Neuronal stem cell (in vitro differentiated cells): ENCODE measurements around the gene STARD13.

Source experiments
- DNase-seq: peaks from one replicate; pipeline ENCODE4 v3.0.0-alpha.2; 2013; ENCODE audit warnings: low spot score
- H2AFZ ChIP-seq: one replicate; pipeline ENCODE4 v1.6.1; 2013; ENCODE audit warnings: mild to moderate bottlenecking, low read length, inconsistent platforms
- H2AK5ac ChIP-seq: 2 replicates; pipeline ENCODE4 v1.6.1; 2013; ENCODE audit warnings: low read depth, mild to moderate bottlenecking, inconsistent platforms, low read length, moderate library complexity, mixed read lengths
- H2BK120ac ChIP-seq: 2 replicates; pipeline ENCODE4 v1.6.1; 2013; ENCODE audit warnings: low read depth, mild to moderate bottlenecking, inconsistent platforms, low read length, moderate library complexity, mixed read lengths
- H2BK12ac ChIP-seq: one replicate; pipeline ENCODE4 v1.6.1; 2013; ENCODE audit warnings: low read length, inconsistent platforms
- H2BK15ac ChIP-seq: 2 replicates; pipeline ENCODE4 v1.6.1; 2013; ENCODE audit warnings: mild to moderate bottlenecking, low read length, inconsistent platforms, mixed read lengths
- H2BK5ac ChIP-seq: one replicate; pipeline ENCODE4 v1.6.1; 2013; ENCODE audit warnings: inconsistent platforms, mild to moderate bottlenecking, low read length, moderate library complexity
- H3K14ac ChIP-seq: one replicate; pipeline ENCODE4 v1.6.1; 2013; ENCODE audit warnings: low read length, inconsistent platforms
- H3K18ac ChIP-seq: 2 replicates; pipeline ENCODE4 v1.6.1; 2013; ENCODE audit warnings: low read length, inconsistent platforms
- H3K23ac ChIP-seq: 2 replicates; pipeline ENCODE4 v1.6.1; 2013; ENCODE audit warnings: low read depth, mild to moderate bottlenecking, mixed read lengths, low read length, inconsistent platforms; ENCODE audit not compliant: poor library complexity
- H3K27ac ChIP-seq: replicated peaks from 3 replicates; pipeline ENCODE4 v1.5.1; 2013; ENCODE audit warnings: low read length, inconsistent platforms
- H3K27me3 ChIP-seq, 3 experiments: 2 replicates each; pipeline ENCODE4 v1.6.1; 2013; ENCODE audit warnings: low read length in 3 of 3, mild to moderate bottlenecking in 2 of 3, inconsistent platforms in 1 of 3, low read depth in 1 of 3, mixed read lengths in 1 of 3, moderate library complexity in 1 of 3; ENCODE audit not compliant: control insufficient read depth in 3 of 3, insufficient read depth in 3 of 3
- H3K36me3 ChIP-seq, 2 donors: replicated peaks in 1 of 2; 2 replicates each; pipeline ENCODE4 v1.6.1; 2013; ENCODE audit warnings: low read length in 2 of 2; ENCODE audit not compliant: control insufficient read depth in 2 of 2, insufficient read depth in 2 of 2
- H3K4ac ChIP-seq: 2 replicates; pipeline ENCODE4 v1.6.1; 2013; ENCODE audit warnings: inconsistent platforms, mild to moderate bottlenecking, low read length, moderate library complexity
- H3K4me1 ChIP-seq, 2 donors: 1 replicate in 1 of 2; 2 replicates in 1 of 2; pipeline ENCODE4 v1.6.1; 2013; ENCODE audit warnings: low read length in 2 of 2, low read depth in 1 of 2; ENCODE audit not compliant: control insufficient read depth in 2 of 2, insufficient read depth in 1 of 2
- H3K4me2 ChIP-seq: one replicate; pipeline ENCODE4 v1.6.1; 2013; ENCODE audit warnings: mild to moderate bottlenecking, low read length, inconsistent platforms; ENCODE audit not compliant: insufficient read depth, poor library complexity, severe bottlenecking
- H3K4me3 ChIP-seq, 2 donors: 2 replicates each; pipeline ENCODE4 v1.5.1; 2013; ENCODE audit warnings: low read length in 2 of 2, mild to moderate bottlenecking in 2 of 2, inconsistent platforms in 1 of 2, moderate library complexity in 1 of 2
- H3K79me1 ChIP-seq: one replicate; pipeline ENCODE4 v1.6.1; 2013; ENCODE audit warnings: low read depth, mild to moderate bottlenecking, inconsistent platforms, low read length, moderate library complexity
- H3K9ac ChIP-seq: one replicate; pipeline ENCODE4 v1.6.1; 2013; ENCODE audit warnings: mild to moderate bottlenecking, low read depth, low read length, inconsistent platforms; ENCODE audit not compliant: poor library complexity
- H3K9me3 ChIP-seq, 2 donors: replicated peaks in 1 of 2; 2 replicates each; pipeline versions ENCODE3 to v1.6.1; 2013; ENCODE audit warnings: low read length in 2 of 2, mild to moderate bottlenecking in 2 of 2, inconsistent platforms in 1 of 2, low read depth in 1 of 2, mixed read lengths in 1 of 2, moderate library complexity in 1 of 2; ENCODE audit not compliant: control insufficient read depth in 2 of 2, insufficient read depth in 1 of 2
- H4K8ac ChIP-seq: one replicate; pipeline ENCODE4 v1.6.1; 2013; ENCODE audit warnings: low read depth, mild to moderate bottlenecking, inconsistent platforms, low read length, moderate library complexity
- H4K91ac ChIP-seq: one replicate; pipeline ENCODE4 v1.6.1; 2013; ENCODE audit warnings: low read length, low read depth, mild to moderate bottlenecking, inconsistent platforms; ENCODE audit not compliant: poor library complexity
- WGBS, 2 donors: extraction: QIAGEN DNeasy Blood & Tissue Kit; methylation state at CpG; one replicate each; pipeline ENCODE4 v1.1.7; 2013; ENCODE audit warnings: missing lambda C conversion rate in 2 of 2, mixed read lengths in 1 of 2; ENCODE audit not compliant: insufficient read length in 2 of 2, insufficient replicate concordance in 1 of 2; ENCODE audit errors: extremely low coverage in 2 of 2; 5-methylcytosine and 5-hydroxymethylcytosine counted together

STARD13 gene

GRCh38 chr13:33158816-33159215 is 126.7 kb downstream of the STARD13 start:
- Histone ChIP-seq H4K91ac (no peak overlapping the region), H2BK12ac (no peak overlapping the region), H3K4ac (no peak overlapping the region), H2AK5ac (no peak overlapping the region), H4K8ac (no peak overlapping the region), H3K4me3 (no peak overlapping the region), H2AFZ (no peak overlapping the region), H3K27ac (no peak overlapping the region), H3K4me1 (peaks cover 0 to 2% of the 10 kb centered on the region in 2 donors), H2BK5ac (no peak overlapping the region), H3K9me3 (no peaks in the 10 kb centered on the region), H3K79me1 (no peaks in the 10 kb centered on the region), H3K27me3 (no peaks in the 10 kb centered on the region), H3K36me3 (no peaks in the 10 kb centered on the region), H3K9ac (no peak overlapping the region), H2BK120ac (no peak overlapping the region), H3K18ac (no peak overlapping the region), H3K23ac (no peak overlapping the region), H2BK15ac (no peak overlapping the region), H3K14ac (no peak overlapping the region), H3K4me2 (no peak overlapping the region)
- WGBS, 2 donors, result no CpG with 5 or more reads among the region's 8 CpGs
- no peak for DNase-seq

GRCh38 chr13:33158271-33158670 is 127.3 kb downstream of the STARD13 start:
- Histone ChIP-seq H3K27me3 (no peaks in the 10 kb centered on the region), H3K79me1 (no peaks in the 10 kb centered on the region), H2AK5ac (no peak overlapping the region), H4K8ac (no peak overlapping the region), H3K27ac (no peak overlapping the region), H2BK5ac (no peak overlapping the region), H3K23ac (no peak overlapping the region), H3K4me3 (no peak overlapping the region), H3K4me1 (peaks cover 0 to 2% of the 10 kb centered on the region in 2 donors), H3K18ac (no peak overlapping the region), H3K4me2 (no peak overlapping the region), H3K14ac (no peak overlapping the region), H2BK12ac (no peak overlapping the region), H4K91ac (no peak overlapping the region), H2BK120ac (no peak overlapping the region), H3K9me3 (no peaks in the 10 kb centered on the region), H3K4ac (no peak overlapping the region), H2AFZ (no peak overlapping the region), H3K9ac (no peak overlapping the region), H3K36me3 (no peaks in the 10 kb centered on the region), H2BK15ac (no peak overlapping the region)
- WGBS, 2 donors, result no CpG with 5 or more reads among the region's 3 CpGs
- DNase-seq, result no peak

- no peak for DNase-seq
- Histone ChIP-seq H2AK5ac (no peak overlapping the region), H2BK15ac (no peak overlapping the region), H2BK120ac (no peak overlapping the region), H2BK5ac (no peak overlapping the region), H2AFZ (no peak overlapping the region), H3K27ac (no peak overlapping the region), H3K79me1 (no peaks in the 10 kb centered on the region), H3K4me1 (peaks cover 0 to 2% of the 10 kb centered on the region in 2 donors), H4K91ac (no peak overlapping the region), H3K27me3 (no peaks in the 10 kb centered on the region), H3K4me3 (no peak overlapping the region), H4K8ac (no peak overlapping the region), H3K4ac (no peak overlapping the region), H2BK12ac (no peak overlapping the region), H3K4me2 (no peak overlapping the region), H3K36me3 (no peaks in the 10 kb centered on the region), H3K9me3 (no peaks in the 10 kb centered on the region), H3K23ac (no peak overlapping the region), H3K18ac (no peak overlapping the region), H3K9ac (no peak overlapping the region), H3K14ac (no peak overlapping the region)
- no CpG with 5 or more reads among the region's 5 CpGs for WGBS, 2 donors
Observed at GRCh38 chr13:33154911-33155310, 130.6 kb downstream of the STARD13 start.

GRCh38 chr13:33153421-33154404 is 131.8 kb downstream of the STARD13 start:
- peak overlapping the region; percentile 29 for H3K23ac ChIP-seq
- no peak overlapping the region for H4K8ac ChIP-seq
- no peak overlapping the region for H2AK5ac ChIP-seq
- H3K36me3 ChIP-seq, result no peaks in the 10 kb centered on the region
- DNase-seq, result no peak
- no peaks in the 10 kb centered on the region for H3K79me1 ChIP-seq
- no peak overlapping the region for H3K4me2 ChIP-seq
- no peak overlapping the region for H2BK5ac ChIP-seq
- H4K91ac ChIP-seq, result peak overlapping the region; percentile 25
- H3K18ac ChIP-seq, result no peak overlapping the region
- no peak overlapping the region for H3K4ac ChIP-seq
- no peak overlapping the region for H3K9ac ChIP-seq
- no peaks in the 10 kb centered on the region for H3K9me3 ChIP-seq
- no peak overlapping the region for H3K27ac ChIP-seq
- no peaks in the 10 kb centered on the region for H3K27me3 ChIP-seq
- H2BK12ac ChIP-seq, result no peak overlapping the region
- no peak overlapping the region for H3K4me3 ChIP-seq
- WGBS, 2 donors, result no CpG with 5 or more reads among the region's 17 CpGs
- H2BK120ac ChIP-seq, result no peak overlapping the region
- H2BK15ac ChIP-seq, result no peak overlapping the region
- H3K14ac ChIP-seq, result no peak overlapping the region
- H2AFZ ChIP-seq, result no peak overlapping the region
- H3K4me1 ChIP-seq, result peaks cover 0 to 2% of the 10 kb centered on the region in 2 donors
